Large intestine (tissue), 3 donors: ENCODE data around the gene GTF2H3. TPM values are rescaled to one million over a fixed set of nuclear protein-coding genes. Genes with fewer than 3 reads are reported as not detected.

Experiments
- DNase-seq, 2 donors: peaks; one replicate each; pipeline versions ENCODE4 v3.0.0 to v3.0.0-alpha.2; 2013
- H3K27ac ChIP-seq: one replicate; pipeline ENCODE4 v1.5.1; 2013; ENCODE audit warnings: low read length
- H3K27me3 ChIP-seq: 2 replicates; pipeline ENCODE4 v1.6.1; 2013; ENCODE audit warnings: low read length; ENCODE audit not compliant: control insufficient read depth, insufficient read depth
- H3K36me3 ChIP-seq: 2 replicates; pipeline ENCODE4 v1.6.1; 2013; ENCODE audit warnings: low read length; ENCODE audit not compliant: control insufficient read depth, insufficient read depth
- H3K4me1 ChIP-seq: one replicate; pipeline ENCODE4 v1.6.1; 2013; ENCODE audit warnings: low read length; ENCODE audit not compliant: control insufficient read depth, insufficient read depth
- H3K4me3 ChIP-seq: one replicate; pipeline ENCODE4 v1.5.1; 2013; ENCODE audit warnings: low read length
- H3K9me3 ChIP-seq: one replicate; pipeline ENCODE4 v1.6.1; 2013; ENCODE audit warnings: mild to moderate bottlenecking, low read depth, low read length, moderate library complexity; ENCODE audit not compliant: control insufficient read depth
- WGBS: methylation state at CpG from one replicate; pipeline ENCODE4 v1.1.5; 2013; ENCODE audit warnings: low lambda C conversion rate; ENCODE audit not compliant: insufficient coverage; 5-methylcytosine and 5-hydroxymethylcytosine counted together
- polyA plus RNA-seq: library from polyadenylated mRNA; unstranded; fragments of 120-200 nt; gene quantifications from one replicate; pipeline ENCODE4 v1.2.1, GENCODE V29; 2013

GTF2H3 gene
- polyA plus RNA-seq, 1 donor = 33.9 TPM

DNA sequence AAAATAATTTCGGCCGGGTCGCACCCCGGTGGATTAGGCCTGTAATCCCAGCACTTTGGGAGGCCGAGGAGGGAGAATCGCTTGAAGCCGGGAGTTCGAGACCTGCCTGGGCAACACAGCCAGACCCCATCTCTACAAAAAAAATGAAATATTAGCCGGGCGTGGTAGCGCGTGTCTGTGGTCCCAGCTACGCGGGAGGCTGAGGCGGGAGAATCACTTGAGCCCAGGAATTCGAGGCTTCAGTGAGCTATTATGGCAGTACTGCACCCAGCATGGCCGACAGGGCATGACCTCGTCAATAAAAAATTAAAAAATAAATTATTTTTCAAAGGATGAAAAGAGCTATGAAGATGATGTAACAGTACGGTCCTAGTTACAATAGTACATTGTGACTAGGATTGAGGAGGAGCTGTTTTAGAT, 523 bp downstream of the GTF2H3 start:
- H3K4me1 ChIP-seq = peaks cover 5% of the 10 kb centered on the region
- peaks cover 19% of the 10 kb centered on the region for H3K36me3 ChIP-seq
- H3K27me3 ChIP-seq = no peaks in the 10 kb centered on the region
- WGBS = 73% methylated on average over 3 of the region's 19 CpGs
- DNase-seq = no peak
- peak overlapping the region; percentile 58 for H3K27ac ChIP-seq
- H3K4me3 ChIP-seq = peak overlapping the region; percentile 68
- no peaks in the 10 kb centered on the region for H3K9me3 ChIP-seq

- H3K9me3 ChIP-seq = no peaks in the 10 kb centered on the region
- H3K36me3 ChIP-seq = peaks cover 37% of the 10 kb centered on the region
- WGBS = no CpG with 5 or more reads among the region's 7 CpGs
- no peaks in the 10 kb centered on the region for H3K4me1 ChIP-seq
- H3K4me3 ChIP-seq = no peak overlapping the region
- H3K27ac ChIP-seq = no peak overlapping the region
- no peaks in the 10 kb centered on the region for H3K27me3 ChIP-seq
- DNase-seq = no peak
Measured at GRCh38 chr12:123643911-123644310, 10.3 kb downstream of the GTF2H3 start.

DNA sequence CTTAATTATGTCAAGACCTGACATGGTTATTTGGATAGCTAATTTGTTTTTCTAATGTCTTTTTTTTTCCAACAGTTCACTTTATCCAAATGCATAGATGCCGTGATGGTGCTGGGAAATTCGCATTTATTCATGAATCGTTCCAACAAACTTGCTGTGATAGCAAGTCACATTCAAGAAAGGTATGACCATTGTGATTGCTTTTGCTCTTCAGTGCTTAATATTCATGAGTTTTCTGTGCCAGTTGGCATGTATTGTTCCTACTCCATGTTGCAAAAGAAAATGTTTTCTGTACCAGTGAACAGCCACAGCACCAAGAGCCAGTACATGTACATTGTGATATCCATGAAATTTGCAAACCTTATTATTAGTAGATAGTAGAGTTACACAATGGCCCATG, 11.8 kb downstream of the GTF2H3 start:
- Histone ChIP-seq H3K36me3 (peaks cover 48% of the 10 kb centered on the region), H3K4me1 (no peaks in the 10 kb centered on the region), H3K27me3 (no peaks in the 10 kb centered on the region), H3K4me3 (no peak overlapping the region), H3K9me3 (no peaks in the 10 kb centered on the region), H3K27ac (no peak overlapping the region)
- DNase-seq = no peak
- WGBS = no CpG with 5 or more reads among the region's 3 CpGs

DNA sequence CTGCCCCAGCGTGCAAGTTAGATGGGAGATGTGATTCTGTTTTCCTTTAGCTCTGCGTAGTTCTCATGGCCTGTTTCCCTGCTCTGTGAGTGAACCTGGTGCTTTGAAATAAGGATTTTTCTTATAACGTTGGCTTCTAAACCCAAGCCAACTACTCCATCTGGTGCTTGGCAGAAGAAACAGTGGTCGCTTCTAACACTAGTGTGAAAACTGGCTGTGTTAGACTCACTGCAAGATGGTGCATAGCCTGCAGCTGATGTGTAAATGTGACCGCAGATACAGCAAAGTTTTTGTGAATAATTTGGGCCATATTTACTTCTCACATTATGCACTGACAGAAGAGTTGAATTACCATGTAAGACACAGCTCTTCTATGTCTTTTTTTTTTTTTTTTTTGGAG, 12.2 kb downstream of the GTF2H3 start:
- H3K36me3 ChIP-seq = peaks cover 52% of the 10 kb centered on the region
- no CpG with 5 or more reads among the region's 5 CpGs for WGBS
- H3K4me3 ChIP-seq = no peak overlapping the region
- H3K9me3 ChIP-seq = no peaks in the 10 kb centered on the region
- H3K27ac ChIP-seq = no peak overlapping the region
- no peaks in the 10 kb centered on the region for H3K4me1 ChIP-seq
- no peak for DNase-seq
- H3K27me3 ChIP-seq = no peaks in the 10 kb centered on the region

DNA sequence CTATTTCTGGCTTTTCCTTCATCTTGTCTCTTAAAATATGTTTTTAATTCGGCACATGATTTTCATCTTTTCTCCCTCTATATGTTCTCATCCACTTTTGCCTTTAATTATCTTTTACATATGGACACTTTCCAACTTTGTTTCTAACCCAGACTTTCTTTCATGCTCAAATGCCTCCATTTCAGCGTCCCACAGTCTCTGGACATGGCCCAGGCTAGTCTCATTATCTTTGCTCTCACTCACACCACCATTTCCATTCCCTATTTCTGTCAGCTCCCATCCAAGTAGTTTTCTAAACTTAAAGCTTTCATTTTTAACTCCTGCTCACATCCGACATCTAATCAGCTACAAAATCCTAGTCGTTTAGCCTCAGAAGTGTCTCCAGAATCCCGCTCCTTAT, 14.8 kb downstream of the GTF2H3 start:
- H3K27me3 ChIP-seq = no peaks in the 10 kb centered on the region
- 100% methylated on average over 5 of the region's 5 CpGs for WGBS
- H3K9me3 ChIP-seq = no peaks in the 10 kb centered on the region
- no peak overlapping the region for H3K27ac ChIP-seq
- no peak for DNase-seq
- H3K4me1 ChIP-seq = no peaks in the 10 kb centered on the region
- peaks cover 58% of the 10 kb centered on the region for H3K36me3 ChIP-seq
- no peak overlapping the region for H3K4me3 ChIP-seq

- Histone ChIP-seq H3K4me1 (no peaks in the 10 kb centered on the region), H3K27me3 (no peaks in the 10 kb centered on the region), H3K4me3 (no peak overlapping the region), H3K9me3 (no peaks in the 10 kb centered on the region), H3K36me3 (peaks cover 50% of the 10 kb centered on the region), H3K27ac (no peak overlapping the region)
- no peak for DNase-seq
- no CpG with 5 or more reads among the region's 4 CpGs for WGBS
Measured at GRCh38 chr12:123654129-123654701, 20.6 kb downstream of the GTF2H3 start.

GRCh38 chr12:123655420-123655819, 21.8 kb downstream of the GTF2H3 start:
- Histone ChIP-seq H3K27ac (no peak overlapping the region), H3K9me3 (no peaks in the 10 kb centered on the region), H3K4me3 (no peak overlapping the region), H3K36me3 (peaks cover 48% of the 10 kb centered on the region), H3K27me3 (no peaks in the 10 kb centered on the region), H3K4me1 (no peaks in the 10 kb centered on the region)
- WGBS = no CpG with 5 or more reads among the region's 5 CpGs
- no peak for DNase-seq

- H3K27ac ChIP-seq = no peak overlapping the region
- 80% methylated on average over 1 of the region's 4 CpGs for WGBS
- H3K36me3 ChIP-seq = peaks cover 41% of the 10 kb centered on the region
Measured at GRCh38 chr12:123656392-123656791, 22.8 kb downstream of the GTF2H3 start.

GRCh38 chr12:123657211-123657610, 23.6 kb downstream of the GTF2H3 start:
- DNase-seq = no peak
- Histone ChIP-seq H3K36me3 (peaks cover 35% of the 10 kb centered on the region), H3K27me3 (no peaks in the 10 kb centered on the region), H3K4me3 (no peak overlapping the region), H3K9me3 (no peaks in the 10 kb centered on the region), H3K4me1 (no peaks in the 10 kb centered on the region), H3K27ac (no peak overlapping the region)
- WGBS = 88% methylated on average over 3 of the region's 9 CpGs

More at GRCh38 chr12:123656392-123656791, 22.8 kb downstream of the GTF2H3 start:
- Histone ChIP-seq H3K4me1 (no peaks in the 10 kb centered on the region), H3K27me3 (no peaks in the 10 kb centered on the region), H3K9me3 (no peaks in the 10 kb centered on the region), H3K4me3 (no peak overlapping the region)
- DNase-seq = no peak

- no peaks in the 10 kb centered on the region for H3K4me1 ChIP-seq
- no peaks in the 10 kb centered on the region for H3K9me3 ChIP-seq
- no peak overlapping the region for H3K4me3 ChIP-seq
- no peaks in the 10 kb centered on the region for H3K27me3 ChIP-seq
- peaks cover 30% of the 10 kb centered on the region for H3K36me3 ChIP-seq
- 100% methylated on average over 3 of the region's 5 CpGs for WGBS
- no peak for DNase-seq
- H3K27ac ChIP-seq = no peak overlapping the region
Measured at GRCh38 chr12:123659996-123660727, 26.5 kb downstream of the GTF2H3 start.

- H3K36me3 ChIP-seq = no peaks in the 10 kb centered on the region
- no peak overlapping the region for H3K27ac ChIP-seq
- H3K4me1 ChIP-seq = no peaks in the 10 kb centered on the region
- DNase-seq = no peak
- H3K9me3 ChIP-seq = no peaks in the 10 kb centered on the region
- H3K27me3 ChIP-seq = no peaks in the 10 kb centered on the region
- no peak overlapping the region for H3K4me3 ChIP-seq
- WGBS = 78% methylated on average over 1 of the region's 8 CpGs
Measured at GRCh38 chr12:123667771-123668170, 34.1 kb downstream of the GTF2H3 start.
